Measurements from ENCODE around the gene NFIB. TPM values are rescaled to one million over a fixed set of nuclear protein-coding genes. Genes with fewer than 3 reads are reported as not detected.

The NFIB gene
- total RNA-seq, 2 donors from 2014 or later = 131 to 165 TPM

DNA sequence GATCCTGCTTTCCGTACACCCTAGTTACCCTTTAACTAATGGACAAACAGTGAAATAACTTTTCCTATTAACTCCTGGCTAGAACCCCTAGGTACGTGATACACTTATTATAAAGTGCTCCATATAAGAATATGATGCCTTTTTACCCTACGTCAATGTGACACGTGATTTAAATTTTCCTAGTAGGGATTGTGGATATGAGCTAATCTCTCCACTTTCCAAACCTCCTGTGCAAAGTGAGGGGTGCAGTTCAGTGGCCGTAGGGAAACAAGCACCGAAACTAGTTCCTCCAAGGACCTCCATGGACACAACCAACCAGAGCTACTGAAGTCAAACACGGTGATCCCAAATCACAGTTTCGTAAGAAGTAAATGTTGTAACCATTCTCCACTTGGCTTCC, 19.3 kb downstream of the NFIB start:
- H3K9me3 ChIP-seq = no peaks in the 10 kb centered on the region
- no peak overlapping the region for H3K4me3 ChIP-seq
- no peaks in the 10 kb centered on the region for H3K27me3 ChIP-seq (replicated peaks; ENCODE audit: insufficient read depth)
- no peaks in the 10 kb centered on the region for H3K36me3 ChIP-seq
- no peak for TF ChIP-seq CTCF (IDR thresholded peaks at IDR 0.05)
- no peak for TF ChIP-seq POLR2AphosphoS5 (IDR thresholded peaks at IDR 0.05)
- TF ChIP-seq POLR2A (IDR thresholded peaks at IDR 0.05) = no peak
- WGBS = 91% methylated on average over 8 of the region's 8 CpGs
- intact Hi-C loops (cut with DNase I) = no loop called here
- no peak overlapping the region for H3K27ac ChIP-seq
- no peak for DNase-seq (ENCODE audit: low spot score)
- H3K4me1 ChIP-seq (replicated peaks) = no peaks in the 10 kb centered on the region

DNA sequence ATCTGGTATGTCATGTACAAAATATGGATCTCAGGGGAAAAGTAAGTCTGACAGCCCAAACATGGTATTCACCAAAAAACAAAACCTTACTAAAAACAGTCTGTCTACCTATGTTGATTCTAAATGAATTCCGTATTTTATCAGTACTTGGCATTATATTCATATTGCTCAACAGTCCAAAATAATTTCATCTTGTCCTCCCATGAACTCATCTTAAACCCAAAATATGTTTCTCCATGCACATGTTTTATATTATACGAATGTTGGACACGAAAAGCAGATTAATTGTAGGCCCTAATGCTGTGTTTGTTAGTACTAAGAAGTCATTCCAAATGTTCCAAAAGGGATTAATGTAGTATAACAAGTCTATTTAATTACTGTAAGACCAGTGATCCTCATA, 20.1 kb downstream of the NFIB start:
- Histone ChIP-seq H3K9me3 (no peaks in the 10 kb centered on the region), H3K4me3 (no peak overlapping the region), H3K27ac (no peak overlapping the region), H3K27me3 (replicated peaks; ENCODE audit: insufficient read depth) (no peaks in the 10 kb centered on the region), H3K36me3 (no peaks in the 10 kb centered on the region), H3K4me1 (replicated peaks) (no peaks in the 10 kb centered on the region)
- WGBS = 80% methylated on average over 3 of the region's 3 CpGs
- DNase-seq (ENCODE audit: low spot score) = no peak
- TF ChIP-seq POLR2A (IDR thresholded peaks at IDR 0.05) (no peak), CTCF (IDR thresholded peaks at IDR 0.05) (no peak), POLR2AphosphoS5 (IDR thresholded peaks at IDR 0.05) (no peak)
- intact Hi-C loops (cut with DNase I) = no loop called here

DNA sequence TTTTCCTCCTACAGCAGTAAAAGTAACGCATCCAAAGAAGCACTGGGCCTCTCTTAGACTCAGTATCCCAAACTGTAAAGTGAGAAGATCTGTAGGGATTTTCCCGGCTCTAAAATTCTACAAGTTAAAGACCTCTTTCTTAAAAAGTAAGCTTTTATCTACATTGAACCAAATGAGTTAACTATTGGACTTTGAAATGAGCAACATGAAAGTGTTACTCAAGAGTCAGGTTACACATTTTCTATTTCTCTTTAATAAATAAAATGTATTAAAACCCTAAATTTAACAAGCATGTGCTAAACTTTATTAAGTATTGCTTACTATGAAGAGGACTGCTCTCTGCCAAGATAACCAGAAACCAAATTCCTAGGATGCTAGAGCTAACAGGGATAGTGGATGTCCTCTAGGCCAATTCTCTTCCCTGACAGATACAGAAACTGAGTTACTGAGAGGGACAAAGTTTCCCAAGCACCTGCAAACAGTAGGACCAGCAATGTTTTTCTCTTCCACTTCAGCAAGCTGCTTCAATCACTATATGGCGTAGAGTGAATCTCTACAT, 21.7 kb downstream of the NFIB start:
- WGBS = 57% methylated on average over 3 of the region's 3 CpGs
- no peak for TF ChIP-seq POLR2A (IDR thresholded peaks at IDR 0.05)
- no peak for TF ChIP-seq POLR2AphosphoS5 (IDR thresholded peaks at IDR 0.05)
- TF ChIP-seq CTCF (IDR thresholded peaks at IDR 0.05) = no peak
- intact Hi-C loops (cut with DNase I) = no loop called here

GRCh38 chr9:14289916-14290315, 24.0 kb downstream of the NFIB start:
- no peaks in the 10 kb centered on the region for H3K9me3 ChIP-seq
- TF ChIP-seq CTCF (IDR thresholded peaks at IDR 0.05) = no peak
- no peak for TF ChIP-seq POLR2AphosphoS5 (IDR thresholded peaks at IDR 0.05)
- no peak for TF ChIP-seq POLR2A (IDR thresholded peaks at IDR 0.05)
- whole genome bisulfite sequencing = 70% methylated on average over 3 of the region's 3 CpGs
- no peak for DNase-seq (ENCODE audit: low spot score)
- H3K27ac ChIP-seq = no peak overlapping the region
- H3K4me3 ChIP-seq = no peak overlapping the region
- no peaks in the 10 kb centered on the region for H3K36me3 ChIP-seq
- H3K4me1 ChIP-seq (replicated peaks) = no peaks in the 10 kb centered on the region
- intact Hi-C loops (cut with DNase I) = no loop called here
- H3K27me3 ChIP-seq (replicated peaks; ENCODE audit: insufficient read depth) = no peaks in the 10 kb centered on the region

More for the DNA sequence above, 21.7 kb downstream of the NFIB start:
- Histone ChIP-seq H3K4me3 (no peak overlapping the region), H3K27ac (no peak overlapping the region), H3K36me3 (no peaks in the 10 kb centered on the region), H3K9me3 (no peaks in the 10 kb centered on the region), H3K27me3 (replicated peaks; ENCODE audit: insufficient read depth) (no peaks in the 10 kb centered on the region), H3K4me1 (replicated peaks) (no peaks in the 10 kb centered on the region)
- no peak for DNase-seq (ENCODE audit: low spot score)

DNA sequence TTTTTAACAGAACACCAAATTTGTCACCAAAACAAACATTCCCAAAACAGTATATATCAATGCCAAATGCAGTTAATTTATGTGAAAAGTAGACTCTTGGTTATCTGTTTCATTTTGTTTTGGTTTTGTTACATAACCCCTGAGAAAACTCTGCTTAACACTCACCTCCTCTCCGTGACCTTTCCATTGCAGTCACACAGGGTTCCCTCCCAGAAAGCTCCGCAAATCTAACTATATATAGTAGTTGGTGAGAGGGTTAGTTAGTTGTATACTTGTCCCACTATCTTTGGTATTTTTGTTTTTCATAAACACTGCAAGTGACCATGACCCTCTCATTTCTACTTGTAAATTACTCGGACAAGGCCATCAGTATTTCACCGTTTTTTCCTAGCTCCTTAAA, 25.5 kb downstream of the NFIB start:
- DNase-seq (ENCODE audit: low spot score) = no peak

More for the DNA sequence above, 25.5 kb downstream of the NFIB start:
- Histone ChIP-seq H3K27me3 (replicated peaks; ENCODE audit: insufficient read depth) (no peaks in the 10 kb centered on the region), H3K9me3 (no peaks in the 10 kb centered on the region), H3K4me3 (no peak overlapping the region), H3K27ac (no peak overlapping the region), H3K36me3 (no peaks in the 10 kb centered on the region), H3K4me1 (replicated peaks) (no peaks in the 10 kb centered on the region)
- WGBS = 90% methylated on average over 4 of the region's 4 CpGs
- intact Hi-C loops (cut with DNase I) = no loop called here
- TF ChIP-seq POLR2A (IDR thresholded peaks at IDR 0.05) (no peak), POLR2AphosphoS5 (IDR thresholded peaks at IDR 0.05) (no peak), CTCF (IDR thresholded peaks at IDR 0.05) (no peak)
